GM12873 (cell line): ENCODE measurements around the gene GIT1.

Experiments used
- TF ChIP-seq, protein P1 (sequence below): IDR thresholded peaks from 2 replicates; pipeline ENCODE4 v1.5.1; 2012; ENCODE audit warnings: low read depth, mild to moderate bottlenecking, moderate library complexity, low read length, control low read depth; ENCODE audit not compliant: insufficient read depth; ENCODE audit errors: missing control alignments

Gene GIT1

DNA sequence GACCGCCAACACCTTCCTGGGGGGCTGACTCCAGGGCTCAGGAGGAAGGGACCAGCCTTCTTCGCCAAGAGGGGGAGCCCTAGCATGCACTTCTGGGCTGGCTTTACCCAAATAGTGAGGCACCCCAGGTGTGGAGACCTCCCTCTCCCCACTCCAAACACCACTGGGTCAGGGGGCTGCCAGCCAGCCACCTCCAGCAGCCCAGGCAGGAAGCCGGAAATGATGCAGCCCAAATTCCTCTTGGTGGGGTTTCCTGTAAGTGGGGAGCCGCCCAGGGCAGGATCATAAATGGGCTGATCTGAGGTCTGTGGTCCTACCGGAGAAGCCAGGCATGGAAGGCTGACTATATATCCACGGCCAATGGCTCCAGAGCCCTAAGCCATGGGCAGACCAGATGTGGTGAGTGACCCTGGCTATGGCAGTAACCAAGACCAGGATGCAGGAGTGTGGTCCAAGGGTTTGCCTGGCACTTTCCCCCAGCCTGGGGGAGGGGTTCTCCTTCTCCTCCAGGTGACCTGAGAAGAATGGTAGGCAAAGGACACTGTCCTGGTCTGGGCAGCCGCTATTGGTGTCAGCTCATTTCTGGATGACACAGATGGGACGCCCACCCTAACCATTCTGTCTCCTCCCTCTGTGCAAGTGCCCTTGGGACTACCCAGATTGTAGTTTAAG lies 4.2 kb downstream of the GIT1 start:
- TF ChIP-seq, protein P1, sequence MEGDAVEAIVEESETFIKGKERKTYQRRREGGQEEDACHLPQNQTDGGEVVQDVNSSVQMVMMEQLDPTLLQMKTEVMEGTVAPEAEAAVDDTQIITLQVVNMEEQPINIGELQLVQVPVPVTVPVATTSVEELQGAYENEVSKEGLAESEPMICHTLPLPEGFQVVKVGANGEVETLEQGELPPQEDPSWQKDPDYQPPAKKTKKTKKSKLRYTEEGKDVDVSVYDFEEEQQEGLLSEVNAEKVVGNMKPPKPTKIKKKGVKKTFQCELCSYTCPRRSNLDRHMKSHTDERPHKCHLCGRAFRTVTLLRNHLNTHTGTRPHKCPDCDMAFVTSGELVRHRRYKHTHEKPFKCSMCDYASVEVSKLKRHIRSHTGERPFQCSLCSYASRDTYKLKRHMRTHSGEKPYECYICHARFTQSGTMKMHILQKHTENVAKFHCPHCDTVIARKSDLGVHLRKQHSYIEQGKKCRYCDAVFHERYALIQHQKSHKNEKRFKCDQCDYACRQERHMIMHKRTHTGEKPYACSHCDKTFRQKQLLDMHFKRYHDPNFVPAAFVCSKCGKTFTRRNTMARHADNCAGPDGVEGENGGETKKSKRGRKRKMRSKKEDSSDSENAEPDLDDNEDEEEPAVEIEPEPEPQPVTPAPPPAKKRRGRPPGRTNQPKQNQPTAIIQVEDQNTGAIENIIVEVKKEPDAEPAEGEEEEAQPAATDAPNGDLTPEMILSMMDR = peak; percentile 70

DNA sequence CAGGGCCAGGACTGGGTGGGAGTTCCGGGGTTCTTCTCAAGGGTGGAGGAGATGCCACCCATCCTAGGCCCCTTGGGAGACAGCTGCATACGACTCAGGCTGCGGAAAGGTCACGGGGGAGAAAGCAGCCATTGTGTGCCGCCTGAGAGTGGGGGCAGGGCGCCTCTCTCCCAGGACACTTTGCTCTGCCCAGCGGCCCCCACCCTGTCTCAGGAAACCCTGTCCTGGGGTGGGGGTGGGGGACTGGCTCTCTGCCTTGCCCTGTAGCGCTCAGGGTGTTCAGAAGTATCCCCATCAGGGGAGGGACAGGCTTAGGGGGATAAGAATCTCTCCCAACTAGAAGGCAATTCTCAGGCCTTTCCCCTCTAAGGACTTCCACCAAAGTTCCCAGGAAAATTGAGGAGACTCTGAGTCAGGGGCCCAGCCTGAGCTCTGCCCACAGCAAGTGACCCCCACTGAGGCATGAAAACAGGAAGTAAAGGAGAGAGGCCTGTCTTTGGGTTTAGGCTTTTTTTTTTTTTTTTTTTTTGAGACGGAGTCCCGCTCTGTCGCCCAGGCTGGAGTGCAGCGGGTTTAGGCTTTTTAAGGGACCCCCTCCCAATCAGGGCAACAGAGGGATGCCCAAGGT lies 4.9 kb downstream of the GIT1 start:
- TF ChIP-seq, protein P1 = no peak

- TF ChIP-seq, protein P1 = no peak
Measured at GRCh38 chr17:29583324-29584248, 5.9 kb downstream of the GIT1 start.

- TF ChIP-seq, protein P1 = no peak
Measured at GRCh38 chr17:29582772-29583171, 6.7 kb downstream of the GIT1 start.

GRCh38 chr17:29582254-29582765 lies 7.1 kb downstream of the GIT1 start:
- TF ChIP-seq, protein P1 = no peak

DNA sequence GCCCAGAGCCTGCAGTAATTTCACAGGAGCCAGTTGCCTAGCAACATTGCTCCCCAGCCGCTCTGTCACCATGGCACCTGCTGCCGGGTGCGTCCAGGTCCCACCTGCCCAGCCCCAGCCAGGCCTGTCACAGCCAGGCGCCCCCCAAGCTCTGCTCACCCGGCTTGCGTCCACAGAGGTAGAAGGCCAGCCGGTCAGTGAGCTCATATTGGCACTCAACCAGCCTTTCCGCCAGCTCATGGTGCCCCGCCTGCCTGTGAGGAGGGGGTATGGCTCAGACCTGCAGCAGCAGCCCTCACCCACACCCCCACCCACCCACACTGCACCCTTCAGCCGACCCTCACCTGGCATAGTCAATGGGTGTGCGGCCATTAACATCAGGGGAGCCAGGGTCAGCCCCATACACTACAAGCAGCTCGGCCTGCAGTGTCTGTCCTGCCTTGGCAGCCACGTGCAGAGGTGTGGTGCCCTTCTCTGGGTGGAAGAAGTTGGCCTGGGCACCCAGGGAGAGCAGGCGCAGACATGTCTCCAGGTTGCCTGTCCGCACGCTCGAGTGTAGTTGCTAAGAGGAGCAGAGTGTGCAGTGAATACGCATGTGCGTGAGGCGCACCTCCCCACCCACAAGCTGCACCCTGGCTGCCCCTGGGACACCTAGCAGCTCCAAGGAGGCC lies 7.7 kb downstream of the GIT1 start:
- TF ChIP-seq, protein P1 = no peak
